ENCODE results near the gene METTL1.
A peak's percentile ranks its signal among the peaks of the same experiment; 100 is the strongest.

METTL1 gene

DNA sequence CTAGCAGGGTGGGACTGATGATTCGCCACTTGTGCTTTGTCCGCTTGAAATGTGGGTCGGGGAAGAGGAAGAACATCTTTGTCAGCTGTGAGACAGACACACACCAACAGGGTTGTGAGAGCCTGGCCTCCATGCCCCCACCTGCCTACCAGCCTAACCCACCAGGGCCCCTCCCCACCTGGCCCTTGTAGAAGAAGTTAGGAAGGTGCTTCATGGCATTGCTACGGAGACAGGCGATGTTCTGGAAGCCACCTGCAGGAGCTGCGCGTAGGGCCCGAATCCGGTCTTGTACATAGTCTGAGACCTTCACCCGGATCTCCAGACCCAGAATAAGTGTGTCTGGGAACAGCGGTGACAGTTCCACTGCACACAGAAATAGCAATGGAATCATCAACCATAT, 2.3 kb downstream of the METTL1 start:
- no peak for DNase-seq (ENCODE audit: low read depth in 2 of 2)

DNA sequence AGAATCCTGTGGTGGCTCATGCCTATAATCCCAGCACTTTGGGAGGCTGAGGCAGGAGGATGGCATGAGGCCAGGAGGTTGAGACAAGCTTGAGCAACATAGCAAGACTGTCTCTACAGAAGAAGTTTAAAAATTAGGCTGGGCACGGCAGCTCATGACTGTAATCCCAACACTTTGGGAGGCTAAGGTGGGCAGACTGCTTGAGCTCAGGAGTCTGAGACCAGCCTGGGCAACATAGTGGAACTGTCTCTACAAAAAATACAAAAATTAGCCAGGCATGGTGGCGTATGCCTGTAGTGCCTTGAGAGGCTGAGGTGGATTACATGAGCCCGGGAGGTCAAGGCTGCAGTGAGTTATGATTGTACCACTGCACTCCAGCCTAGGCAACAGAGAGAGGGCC, 4.0 kb downstream of the METTL1 start:
- no peak for DNase-seq (ENCODE audit: low read depth in 2 of 2)

DNA sequence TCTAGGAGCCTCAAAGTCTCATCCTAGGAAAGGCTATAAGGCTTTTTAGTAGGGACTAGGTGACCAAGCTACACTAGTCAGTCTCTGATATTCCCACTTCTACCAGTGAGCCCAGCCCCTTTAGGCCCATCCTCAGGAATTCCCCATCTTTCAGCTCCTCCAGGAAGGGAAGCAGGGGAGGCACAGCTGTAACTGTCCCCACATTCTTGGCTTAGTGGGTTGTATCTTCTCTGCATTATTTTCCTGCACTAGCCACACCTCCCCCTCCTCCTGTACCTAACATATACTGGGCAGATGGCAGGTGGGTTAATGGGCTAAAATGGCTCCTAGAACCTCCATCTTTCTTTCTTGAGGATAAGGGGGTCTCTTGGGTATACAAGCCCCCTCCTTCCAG, 4.6 kb downstream of the METTL1 start:
- DNase-seq (ENCODE audit: low read depth in 2 of 2) = no peak

DNA sequence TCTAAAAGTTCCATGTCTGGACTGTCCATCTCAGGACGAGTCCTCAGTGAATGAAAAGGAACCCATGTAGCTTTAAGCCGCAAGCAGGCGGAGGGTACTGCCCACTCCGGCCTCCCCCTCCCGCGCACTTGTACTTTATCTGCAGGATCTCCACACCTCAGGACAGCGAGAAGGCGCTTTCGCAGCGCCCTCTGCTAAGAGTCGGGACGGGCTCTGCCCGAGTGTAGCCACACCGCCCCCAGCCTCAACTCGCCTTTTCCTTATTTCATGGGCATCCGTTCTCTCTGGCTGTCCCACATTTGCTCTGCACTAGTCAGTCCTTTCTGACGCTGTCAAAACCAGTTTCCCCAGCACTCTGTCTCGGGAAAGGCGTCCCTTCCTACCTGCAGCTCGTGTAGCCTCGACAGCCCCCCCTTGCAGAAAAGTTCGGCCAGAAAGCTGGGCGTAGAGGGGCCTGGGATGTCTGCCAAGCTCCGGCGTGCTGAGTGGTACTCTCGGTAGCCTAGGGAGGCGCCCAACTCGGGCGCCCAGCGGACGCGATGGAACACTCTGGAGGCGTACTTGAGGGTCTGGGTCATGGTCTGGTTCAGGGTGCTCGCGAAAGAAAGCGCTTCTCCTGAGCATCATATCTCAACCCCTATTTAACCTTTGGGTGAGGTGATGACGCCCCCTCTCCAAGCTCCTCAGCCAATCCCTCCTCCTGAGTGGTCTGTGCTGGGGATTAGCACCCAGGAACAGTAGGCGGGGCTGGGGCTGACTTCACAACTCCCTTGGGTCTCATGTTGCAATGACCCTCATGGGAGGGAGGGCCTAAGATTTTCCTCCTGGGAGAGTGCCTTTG, 5.2 kb downstream of the METTL1 start, which contains the start of gene CYP27B1:
Gene CYP27B1 (minus strand): TSS at position 615 of the 841 bp plus-strand sequence. CDS start 37 bp downstream, at position 578.
- no peak for DNase-seq (ENCODE audit: low read depth in 2 of 2)

DNA sequence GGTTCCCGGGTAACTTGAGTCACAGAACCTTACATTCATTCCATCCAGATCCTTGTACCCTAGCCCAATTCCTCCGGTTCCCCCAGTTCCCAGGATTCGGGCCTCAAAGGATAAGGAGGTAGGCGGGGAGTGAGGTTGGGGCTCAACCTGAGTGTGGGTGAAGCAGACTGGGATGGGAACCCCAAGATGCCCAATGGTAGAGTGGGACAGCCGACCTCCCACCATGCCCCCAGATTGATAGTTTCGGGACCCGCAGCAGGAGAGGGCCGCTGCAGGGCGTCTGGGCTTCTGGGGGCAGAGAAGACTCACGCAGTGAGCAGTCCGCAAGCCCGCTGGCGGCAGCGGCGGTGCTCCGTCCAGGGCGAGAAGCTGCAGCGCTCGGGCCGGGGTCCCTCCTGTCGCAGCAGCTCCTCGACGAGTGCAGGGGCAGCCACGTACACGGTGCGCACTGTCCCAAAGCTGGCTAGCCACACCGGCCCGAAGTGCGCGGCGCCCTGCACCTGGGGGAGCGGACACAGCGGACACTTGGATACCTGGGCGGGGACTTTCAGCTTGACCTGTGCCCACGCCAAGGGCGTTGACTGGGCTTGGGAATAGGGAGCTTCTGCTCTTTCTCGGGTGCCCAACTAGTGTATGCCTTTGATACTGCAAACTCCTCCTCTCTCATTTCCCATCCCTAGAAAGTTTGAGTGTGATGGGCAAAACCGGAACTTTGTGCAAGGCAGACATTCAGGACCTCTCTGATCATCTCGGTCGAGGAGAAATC, 6.0 kb downstream of the METTL1 start:
- no peak for DNase-seq (ENCODE audit: low read depth in 2 of 2)

DNA sequence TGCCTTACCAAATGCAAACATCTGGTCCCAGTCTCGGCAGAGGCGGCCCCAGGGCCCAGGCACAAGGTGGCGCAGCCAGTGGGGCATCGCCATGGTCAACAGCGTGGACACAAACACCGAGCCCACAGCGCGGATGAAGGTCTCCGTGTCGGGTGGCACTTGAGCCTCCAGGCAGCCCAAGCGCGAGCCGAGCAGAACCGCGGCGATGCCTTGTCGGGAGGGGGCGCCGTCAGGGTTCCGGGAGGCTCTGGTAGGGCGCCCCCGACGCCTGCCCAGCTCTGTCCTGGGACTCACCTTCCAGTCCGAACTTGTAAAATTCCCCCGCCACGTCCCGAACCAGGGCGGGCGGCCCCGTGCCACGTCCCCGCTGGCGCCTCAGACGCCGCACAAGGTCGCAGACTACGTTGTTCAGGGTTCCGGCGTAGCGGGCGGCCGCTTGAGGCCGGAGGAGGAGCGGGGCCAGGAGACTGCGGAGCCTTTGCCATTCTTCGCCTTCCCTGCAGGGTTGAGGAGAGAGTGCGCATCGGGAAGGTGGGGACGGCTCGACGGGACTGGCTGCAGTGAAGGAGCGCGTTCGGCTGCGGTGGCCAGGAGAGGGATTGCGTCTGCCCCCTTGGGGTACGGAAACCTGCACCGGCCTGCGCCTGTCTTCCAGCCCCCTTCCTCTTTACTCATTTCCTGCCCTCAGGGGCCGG, 6.8 kb downstream of the METTL1 start:
- peak; percentile 42 to 51 for DNase-seq (ENCODE audit: low read depth in 2 of 2)

DNA sequence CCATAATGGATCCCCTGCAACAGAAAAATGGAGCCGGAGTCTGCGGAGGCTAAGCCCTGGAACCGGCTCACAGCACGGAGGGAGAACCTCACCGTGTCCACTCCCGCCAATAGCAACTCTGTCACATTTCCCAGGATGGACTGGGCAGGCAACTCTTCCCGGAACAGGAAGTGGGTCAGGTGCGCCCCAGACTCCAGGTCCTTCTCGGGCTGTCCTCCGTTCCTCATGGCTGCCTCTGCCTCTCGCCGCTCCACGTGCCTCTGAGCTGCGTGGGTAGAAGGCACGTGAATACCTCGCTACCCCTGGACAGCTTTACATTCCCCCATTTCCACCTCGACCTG, 7.3 kb downstream of the METTL1 start:
- DNase-seq (ENCODE audit: low read depth in 2 of 2) = no peak

DNA sequence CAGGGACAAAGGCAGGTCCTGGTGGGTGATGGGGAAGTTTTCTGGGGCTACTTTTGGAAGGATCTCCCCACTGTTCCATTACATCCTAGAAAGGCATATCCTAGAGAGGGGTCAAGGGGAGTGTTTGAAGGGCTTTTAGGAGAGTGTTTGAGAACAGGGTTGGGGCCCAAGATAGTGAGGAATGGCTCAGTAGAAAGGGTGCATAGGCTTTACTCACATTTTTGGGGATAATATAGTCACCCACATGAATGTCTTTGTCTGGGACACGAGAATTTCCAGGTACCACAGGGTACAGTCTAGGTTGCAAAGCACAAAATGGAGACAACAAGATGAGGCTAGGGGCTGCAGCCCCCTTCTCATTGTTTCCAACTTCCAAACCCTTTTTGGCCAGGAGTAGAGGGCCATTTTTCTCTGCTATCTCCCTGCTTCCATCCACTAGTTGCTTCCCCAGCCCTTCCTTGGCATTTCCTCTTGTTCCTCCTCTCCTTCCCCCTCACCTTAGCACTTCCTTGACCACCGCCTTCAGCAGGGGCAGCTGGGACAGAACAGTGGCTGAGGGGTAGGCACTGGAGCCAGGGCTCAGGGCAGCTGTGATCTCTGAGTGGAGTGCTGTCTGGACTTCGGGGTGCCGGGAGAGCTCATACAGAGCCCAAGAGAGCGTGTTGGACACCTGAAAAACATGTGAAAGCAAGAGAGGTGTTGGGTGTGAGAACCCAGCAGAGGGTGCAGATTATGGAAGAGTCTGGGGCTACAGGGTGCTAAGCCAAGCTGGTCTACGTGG, 7.8 kb downstream of the METTL1 start:
- DNase-seq (ENCODE audit: low read depth in 2 of 2) = no peak

DNA sequence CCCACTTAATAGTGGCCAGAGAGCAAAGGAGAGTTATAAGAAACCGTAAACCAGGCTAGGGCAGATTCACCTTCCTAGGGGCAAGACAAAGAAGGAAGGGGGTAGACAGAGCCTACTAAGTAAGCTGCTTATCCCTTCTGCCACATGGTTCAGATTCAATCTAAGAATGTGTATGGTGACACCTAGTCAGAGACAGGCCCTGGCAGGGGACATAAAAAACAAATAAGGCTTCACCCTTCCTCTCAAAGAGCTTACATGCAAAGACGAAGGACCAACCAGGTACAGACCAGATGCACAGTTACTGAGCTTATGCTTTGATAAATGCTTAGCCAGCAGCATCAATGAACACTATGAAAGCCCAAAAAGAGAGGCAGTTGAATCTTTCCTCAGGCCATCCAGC, 9.4 kb downstream of the METTL1 start:
- DNase-seq (ENCODE audit: low read depth in 2 of 2) = no peak

DNA sequence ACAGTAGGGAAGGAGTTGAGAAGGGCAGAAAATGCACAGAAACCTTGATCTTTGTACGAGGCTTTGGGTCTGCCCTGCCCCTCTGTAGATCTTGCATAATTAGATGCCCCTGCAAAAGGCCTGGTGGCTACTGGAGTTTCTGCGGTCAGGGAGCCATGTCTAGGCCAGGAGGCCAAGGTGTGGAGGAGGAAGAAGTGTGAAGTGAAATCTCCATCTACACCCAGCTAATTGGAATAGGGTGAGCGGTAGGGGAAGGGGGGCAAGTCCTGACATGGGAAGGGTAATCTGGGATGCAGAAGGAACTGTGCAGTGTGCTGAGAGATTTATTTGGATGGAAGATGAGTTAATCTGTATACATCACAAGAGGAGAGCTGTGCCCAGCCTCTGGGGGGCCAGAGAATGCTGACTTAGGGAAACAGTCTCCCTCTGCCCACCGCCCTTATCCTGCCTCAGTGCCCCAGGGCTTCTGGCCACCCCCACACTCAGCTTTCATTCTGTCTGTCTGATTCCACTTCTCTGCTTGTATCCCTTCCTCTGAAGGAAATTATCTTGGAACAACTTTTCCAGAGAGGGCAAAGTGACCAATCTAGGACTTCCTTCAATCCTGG, 10.4 kb downstream of the METTL1 start:
- DNase-seq (ENCODE audit: low read depth in 2 of 2) = no peak

DNA sequence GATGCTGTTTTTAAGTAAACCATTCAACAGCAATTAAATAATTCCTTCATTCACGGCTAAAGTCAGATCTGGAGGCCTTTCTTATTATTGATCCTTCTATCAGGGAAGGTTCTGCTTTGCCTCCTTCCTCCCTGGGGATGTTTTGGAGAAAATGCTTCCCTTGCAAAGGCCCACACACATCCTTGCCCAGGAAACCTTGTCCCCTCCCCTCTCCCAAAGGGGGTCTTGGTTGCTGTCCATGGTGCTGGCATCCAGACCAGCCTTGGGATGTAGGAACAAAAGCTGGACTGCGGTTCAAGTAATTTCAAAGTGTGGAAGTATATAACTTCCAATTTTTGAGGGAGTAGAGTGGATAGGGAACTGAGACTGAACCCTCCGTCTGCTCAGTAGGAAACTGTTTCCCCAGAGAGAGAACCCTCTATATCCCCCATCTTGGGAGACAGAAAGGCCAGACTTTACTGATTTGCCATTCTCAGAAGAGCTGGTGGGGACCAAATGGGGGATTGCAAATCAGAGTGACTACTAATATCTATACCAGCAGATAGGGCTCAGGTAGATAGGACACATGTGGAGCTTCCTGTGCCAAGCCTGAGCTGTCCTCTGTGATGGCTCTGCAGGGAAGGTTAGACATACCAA, 11.4 kb downstream of the METTL1 start:
- no peak for DNase-seq (ENCODE audit: low read depth in 2 of 2)

DNA sequence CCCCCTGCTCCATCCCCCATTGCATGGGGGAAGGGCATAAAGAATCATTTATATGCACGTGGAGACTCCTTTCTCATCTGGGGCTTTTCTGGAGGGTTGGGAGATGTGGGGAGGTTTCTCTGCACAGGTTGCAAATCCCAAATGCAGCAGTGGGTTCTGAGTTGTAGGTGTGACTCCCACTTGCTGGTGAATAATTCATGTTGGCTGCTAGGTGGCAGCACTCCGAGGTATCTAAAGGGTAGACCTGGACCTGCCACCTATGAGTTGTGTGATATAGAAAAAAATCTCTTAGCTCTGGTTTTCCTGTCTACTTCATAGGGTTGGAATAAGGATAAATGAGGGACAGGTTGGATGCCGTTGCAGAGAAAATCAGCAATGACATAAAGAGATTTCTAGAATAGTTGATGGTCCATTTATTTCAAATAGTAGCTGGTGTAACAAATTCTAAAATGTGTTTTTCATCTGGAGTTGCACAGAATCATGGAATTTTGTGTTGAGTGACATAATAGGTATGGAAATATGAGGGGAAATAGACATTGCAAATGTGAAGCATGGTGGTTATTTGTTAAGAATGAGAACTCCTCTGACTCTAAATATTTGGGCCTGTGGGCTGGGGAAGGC, 12.4 kb downstream of the METTL1 start:
- no peak for DNase-seq (ENCODE audit: low read depth in 2 of 2)

DNA sequence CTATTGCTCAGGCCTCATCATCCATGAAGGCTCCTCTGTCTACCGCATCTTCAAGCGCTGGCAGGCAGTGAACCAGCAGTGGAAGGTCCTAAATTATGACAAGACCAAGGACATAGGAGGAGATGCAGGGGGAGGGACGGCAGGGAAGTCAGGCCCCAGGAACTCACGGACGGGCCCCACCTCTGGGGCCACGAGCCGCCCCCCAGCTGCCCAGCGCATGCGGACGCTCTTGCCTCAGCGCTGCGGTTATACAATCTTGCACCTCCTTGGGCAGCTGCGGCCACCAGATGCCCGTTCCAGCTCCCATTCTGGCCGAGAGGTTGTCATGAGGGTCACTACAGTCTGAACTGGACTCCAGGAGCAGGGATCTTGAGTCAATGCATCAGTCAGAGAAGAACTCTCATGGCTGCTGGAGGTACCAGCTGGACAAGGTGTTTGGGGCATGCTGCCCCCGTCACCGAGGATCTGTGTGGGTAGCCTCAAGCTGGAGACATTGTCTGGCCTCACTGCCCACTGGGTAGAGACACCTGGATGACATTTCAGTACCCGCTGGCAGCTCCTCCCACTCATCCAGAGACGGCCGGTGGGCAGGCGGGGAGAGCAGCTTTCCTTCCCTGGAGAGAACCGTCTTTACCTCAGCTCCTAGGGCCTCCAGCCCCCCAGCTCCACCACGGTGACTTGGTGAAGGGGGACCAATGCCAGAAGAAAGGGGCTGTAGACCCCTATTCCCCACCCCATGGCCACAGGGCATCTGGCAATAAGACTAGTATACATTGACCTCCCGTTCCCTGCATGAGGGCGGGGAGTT, 13.1 kb downstream of the METTL1 start:
- no peak for DNase-seq (ENCODE audit: low read depth in 2 of 2)

DNA sequence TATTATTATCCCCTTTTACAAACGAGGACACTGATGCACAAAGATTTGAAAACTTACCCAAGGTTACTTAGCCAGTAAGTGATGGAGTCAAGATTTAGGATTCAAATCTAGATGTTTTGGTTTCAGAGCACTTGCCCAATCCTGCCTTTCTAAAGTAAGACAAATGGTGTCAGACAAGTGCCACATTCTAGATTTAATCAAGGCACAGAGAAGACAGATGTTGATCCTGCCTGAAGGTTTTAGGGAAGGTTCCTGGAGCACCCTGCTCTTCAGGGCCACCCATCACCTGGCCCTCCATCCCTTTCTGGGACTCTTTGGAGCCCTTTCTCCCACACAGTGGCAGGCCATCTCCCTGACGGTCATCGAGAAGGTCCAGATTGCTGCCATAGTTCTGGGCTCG, 14.1 kb downstream of the METTL1 start:
- no peak for DNase-seq (ENCODE audit: low read depth in 2 of 2)

DNA sequence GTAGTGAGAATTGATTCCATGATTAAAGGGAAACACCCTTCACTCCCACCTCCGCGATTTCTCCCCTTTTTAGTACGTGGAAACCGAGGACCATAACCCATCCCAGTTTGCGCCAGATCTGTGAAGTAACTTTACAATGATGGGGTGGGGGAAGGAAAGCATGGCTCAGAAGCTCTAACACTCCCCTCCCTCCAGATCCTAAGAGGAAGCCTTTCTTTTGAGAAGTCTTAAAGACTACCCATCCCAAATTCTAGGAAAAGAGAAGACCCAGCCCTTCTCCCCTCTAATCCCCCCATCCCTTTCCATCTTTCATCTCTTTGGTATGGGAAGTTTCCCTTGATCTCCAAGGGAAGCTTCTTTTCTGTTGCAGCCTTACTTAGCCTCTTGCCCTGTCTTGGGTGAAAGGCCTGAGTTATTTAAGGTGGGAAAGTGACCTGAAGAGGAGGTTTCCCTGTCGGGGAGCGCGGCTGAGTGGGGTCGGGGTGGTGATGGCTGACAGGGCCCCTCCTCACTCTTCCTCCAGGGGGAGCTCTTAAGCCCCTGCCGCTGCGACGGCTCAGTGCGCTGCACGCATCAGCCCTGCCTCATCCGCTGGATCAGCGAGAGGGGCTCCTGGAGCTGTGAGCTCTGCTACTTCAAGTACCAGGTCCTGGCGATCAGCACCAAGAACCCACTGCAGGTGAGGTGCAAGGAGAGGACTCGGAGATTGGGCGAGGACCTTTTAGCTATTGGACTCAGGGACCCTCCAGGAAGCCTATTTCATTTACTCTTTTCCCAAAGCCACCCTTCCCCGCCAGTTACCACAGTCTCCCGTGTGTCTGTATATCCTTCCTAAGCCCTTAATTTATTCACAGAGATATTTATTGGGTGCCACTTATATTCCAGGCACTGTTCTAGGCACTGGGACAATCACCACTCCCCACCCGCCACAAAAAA, 15.2 kb downstream of the METTL1 start:
- DNase-seq (ENCODE audit: low read depth in 2 of 2) = peak; percentile 57 to 69

DNA sequence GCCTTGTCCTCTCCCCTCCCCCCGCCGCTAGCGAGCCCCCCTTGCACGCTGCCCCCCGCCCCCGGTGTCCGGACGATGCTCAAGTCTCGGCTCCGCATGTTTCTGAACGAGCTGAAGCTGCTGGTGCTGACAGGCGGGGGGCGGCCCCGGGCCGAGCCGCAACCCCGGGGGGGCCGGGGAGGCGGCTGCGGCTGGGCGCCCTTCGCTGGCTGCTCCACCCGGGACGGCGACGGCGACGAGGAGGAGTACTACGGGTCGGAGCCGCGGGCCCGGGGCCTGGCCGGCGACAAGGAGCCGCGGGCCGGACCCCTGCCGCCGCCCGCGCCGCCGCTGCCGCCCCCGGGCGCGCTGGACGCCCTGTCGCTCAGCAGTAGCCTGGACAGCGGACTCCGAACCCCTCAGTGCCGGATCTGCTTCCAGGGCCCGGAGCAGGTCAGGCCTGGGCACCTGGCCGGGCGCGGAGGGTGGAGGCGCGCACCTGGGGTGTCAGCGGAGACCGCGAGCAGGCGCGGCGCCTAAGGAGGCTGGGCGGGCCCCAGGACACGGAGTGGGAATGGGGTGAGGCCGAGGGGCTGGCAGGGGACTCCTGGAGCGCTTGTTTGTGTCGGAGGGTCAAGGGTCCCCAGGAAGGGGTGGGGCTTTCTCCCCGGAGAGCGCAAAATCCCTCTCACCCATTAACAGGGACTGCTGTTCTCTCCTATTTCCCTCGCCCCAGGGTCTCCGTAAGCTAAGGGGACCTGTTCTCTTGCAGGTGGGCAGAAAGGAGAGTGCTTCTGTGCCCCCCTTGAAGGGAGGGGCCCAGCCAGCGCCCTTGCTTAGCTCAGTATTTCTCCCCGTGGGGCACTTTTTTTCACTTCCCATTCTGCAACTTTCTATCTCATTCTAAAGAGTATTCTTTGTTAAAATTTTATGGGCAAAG, 16.2 kb downstream of the METTL1 start:
- no peak for DNase-seq (ENCODE audit: low read depth in 2 of 2)

DNA sequence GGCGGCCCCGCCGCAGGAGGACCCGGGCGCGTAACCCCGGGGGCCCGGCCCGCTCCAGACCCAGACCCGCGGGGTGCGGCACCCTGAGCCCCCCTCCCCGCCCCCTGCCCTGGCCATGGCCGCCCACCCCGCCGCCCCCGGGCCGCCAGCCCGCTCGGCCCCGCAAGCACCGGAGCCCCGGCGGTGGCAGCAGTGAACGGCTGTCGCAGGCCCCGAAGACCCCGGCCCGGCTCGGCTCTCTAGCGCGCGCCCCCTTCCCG, 16.8 kb downstream of the METTL1 start:
- DNase-seq (ENCODE audit: low read depth in 2 of 2) = no peak
